Measurements from ENCODE around the gene PPP1R11.

Gene PPP1R11

GRCh38 chr6:30061858-30062458, 5.0 kb upstream of the PPP1R11 start:
- Histone ChIP-seq H3K4me1 (ENCODE audit: control insufficient read depth in 1 of 2, insufficient read depth in 2 of 2, low read length in 2 of 2) (peaks cover 17 to 27% of the 10 kb centered on the region in 2 donors), H3K27me3 (ENCODE audit: low read depth, low read length) (no peaks in the 10 kb centered on the region), H3K9me3 (ENCODE audit: control insufficient read depth in 1 of 2, low read length in 2 of 2) (no peaks in the 10 kb centered on the region), H3K4me3 (ENCODE audit: low read depth in 1 of 2, low read length in 2 of 2) (peak overlapping the region; percentile 98 to 99), H3K36me3 (ENCODE audit: control insufficient read depth in 1 of 2, insufficient read depth in 2 of 2, low read length in 2 of 2) (peaks cover 11 to 14% of the 10 kb centered on the region in 2 donors), H3K27ac (ENCODE audit: low read length) (peak overlapping the region; percentile 97)

GRCh38 chr6:30062471-30063178, 4.4 kb upstream of the PPP1R11 start:
- H3K4me3 ChIP-seq (ENCODE audit: low read depth in 1 of 2, low read length in 2 of 2) = peak overlapping the region; percentile 98 to 99
- H3K27me3 ChIP-seq (ENCODE audit: low read depth, low read length) = no peaks in the 10 kb centered on the region
- H3K27ac ChIP-seq (ENCODE audit: low read length) = no peak overlapping the region
- H3K4me1 ChIP-seq (ENCODE audit: control insufficient read depth in 1 of 2, insufficient read depth in 2 of 2, low read length in 2 of 2) = peaks cover 18 to 30% of the 10 kb centered on the region in 2 donors
- peaks cover 8 to 9% of the 10 kb centered on the region in 2 donors for H3K36me3 ChIP-seq (ENCODE audit: control insufficient read depth in 1 of 2, insufficient read depth in 2 of 2, low read length in 2 of 2)
- no peaks in the 10 kb centered on the region for H3K9me3 ChIP-seq (ENCODE audit: control insufficient read depth in 1 of 2, low read length in 2 of 2)

- Histone ChIP-seq H3K36me3 (ENCODE audit: control insufficient read depth in 1 of 2, insufficient read depth in 2 of 2, low read length in 2 of 2) (peaks cover 5 to 8% of the 10 kb centered on the region in 2 donors), H3K9me3 (ENCODE audit: control insufficient read depth in 1 of 2, low read length in 2 of 2) (no peaks in the 10 kb centered on the region), H3K4me1 (ENCODE audit: control insufficient read depth in 1 of 2, insufficient read depth in 2 of 2, low read length in 2 of 2) (peaks cover 25 to 37% of the 10 kb centered on the region in 2 donors), H3K27ac (ENCODE audit: low read length) (no peak overlapping the region), H3K27me3 (ENCODE audit: low read depth, low read length) (no peaks in the 10 kb centered on the region), H3K4me3 (ENCODE audit: low read depth in 1 of 2, low read length in 2 of 2) (no peak overlapping the region)
Observed at GRCh38 chr6:30063315-30063714, 3.7 kb upstream of the PPP1R11 start.

- Histone ChIP-seq H3K27me3 (ENCODE audit: low read depth, low read length) (no peaks in the 10 kb centered on the region), H3K36me3 (ENCODE audit: control insufficient read depth in 1 of 2, insufficient read depth in 2 of 2, low read length in 2 of 2) (peaks cover 24 to 25% of the 10 kb centered on the region in 2 donors), H3K4me3 (ENCODE audit: low read depth in 1 of 2, low read length in 2 of 2) (peak overlapping the region; percentile 90 to 95), H3K27ac (ENCODE audit: low read length) (peak overlapping the region; percentile 98), H3K9me3 (ENCODE audit: control insufficient read depth in 1 of 2, low read length in 2 of 2) (no peaks in the 10 kb centered on the region), H3K4me1 (ENCODE audit: control insufficient read depth in 1 of 2, insufficient read depth in 2 of 2, low read length in 2 of 2) (peaks cover 18 to 36% of the 10 kb centered on the region in 2 donors)
Observed at GRCh38 chr6:30066082-30066481, 916 bp upstream of the PPP1R11 start.

GRCh38 chr6:30067460-30068139, 602 bp downstream of the PPP1R11 start:
- H3K27ac ChIP-seq (ENCODE audit: low read length) = peak overlapping the region; percentile 98
- peaks cover 15 to 38% of the 10 kb centered on the region in 2 donors for H3K4me1 ChIP-seq (ENCODE audit: control insufficient read depth in 1 of 2, insufficient read depth in 2 of 2, low read length in 2 of 2)
- H3K9me3 ChIP-seq (ENCODE audit: control insufficient read depth in 1 of 2, low read length in 2 of 2) = no peaks in the 10 kb centered on the region
- peaks cover 7% of the 10 kb centered on the region for H3K27me3 ChIP-seq (ENCODE audit: low read depth, low read length)
- H3K4me3 ChIP-seq (ENCODE audit: low read depth in 1 of 2, low read length in 2 of 2) = peak overlapping the region; percentile 90 to 95
- peaks cover 20 to 24% of the 10 kb centered on the region in 2 donors for H3K36me3 ChIP-seq (ENCODE audit: control insufficient read depth in 1 of 2, insufficient read depth in 2 of 2, low read length in 2 of 2)

- Histone ChIP-seq H3K36me3 (ENCODE audit: control insufficient read depth in 1 of 2, insufficient read depth in 2 of 2, low read length in 2 of 2) (peaks cover 16 to 20% of the 10 kb centered on the region in 2 donors), H3K4me1 (ENCODE audit: control insufficient read depth in 1 of 2, insufficient read depth in 2 of 2, low read length in 2 of 2) (peaks cover 9 to 47% of the 10 kb centered on the region in 2 donors), H3K9me3 (ENCODE audit: control insufficient read depth in 1 of 2, low read length in 2 of 2) (no peaks in the 10 kb centered on the region), H3K4me3 (ENCODE audit: low read depth in 1 of 2, low read length in 2 of 2) (peak overlapping the region in 1 of 2 donors; percentile 46), H3K27me3 (ENCODE audit: low read depth, low read length) (peaks cover 29% of the 10 kb centered on the region), H3K27ac (ENCODE audit: low read length) (no peak overlapping the region)
Observed at GRCh38 chr6:30071081-30071818, 4.3 kb downstream of the PPP1R11 start.

- Histone ChIP-seq H3K27me3 (ENCODE audit: low read depth, low read length) (peaks cover 29% of the 10 kb centered on the region), H3K4me3 (ENCODE audit: low read depth in 1 of 2, low read length in 2 of 2) (peak overlapping the region in 1 of 2 donors; percentile 46), H3K27ac (ENCODE audit: low read length) (no peak overlapping the region), H3K4me1 (ENCODE audit: control insufficient read depth in 1 of 2, insufficient read depth in 2 of 2, low read length in 2 of 2) (peaks cover 9 to 43% of the 10 kb centered on the region in 2 donors), H3K9me3 (ENCODE audit: control insufficient read depth in 1 of 2, low read length in 2 of 2) (no peaks in the 10 kb centered on the region), H3K36me3 (ENCODE audit: control insufficient read depth in 1 of 2, insufficient read depth in 2 of 2, low read length in 2 of 2) (peaks cover 16 to 20% of the 10 kb centered on the region in 2 donors)
Observed at GRCh38 chr6:30071858-30072257, 4.9 kb downstream of the PPP1R11 start.

GRCh38 chr6:30073489-30074235, 6.7 kb downstream of the PPP1R11 start:
- Histone ChIP-seq H3K27ac (ENCODE audit: low read length) (no peak overlapping the region), H3K9me3 (ENCODE audit: control insufficient read depth in 1 of 2, low read length in 2 of 2) (no peaks in the 10 kb centered on the region), H3K4me1 (ENCODE audit: control insufficient read depth in 1 of 2, insufficient read depth in 2 of 2, low read length in 2 of 2) (peaks cover 0 to 29% of the 10 kb centered on the region in 2 donors), H3K27me3 (ENCODE audit: low read depth, low read length) (peaks cover 29% of the 10 kb centered on the region), H3K36me3 (ENCODE audit: control insufficient read depth in 1 of 2, insufficient read depth in 2 of 2, low read length in 2 of 2) (peaks cover 14 to 15% of the 10 kb centered on the region in 2 donors), H3K4me3 (ENCODE audit: low read depth in 1 of 2, low read length in 2 of 2) (no peak overlapping the region)

GRCh38 chr6:30074331-30075093, 7.5 kb downstream of the PPP1R11 start:
- H3K27me3 ChIP-seq (ENCODE audit: low read depth, low read length) = peaks cover 29% of the 10 kb centered on the region
- H3K4me3 ChIP-seq (ENCODE audit: low read depth in 1 of 2, low read length in 2 of 2) = peak overlapping the region; percentile 12 to 43
- peaks cover 0 to 28% of the 10 kb centered on the region in 2 donors for H3K4me1 ChIP-seq (ENCODE audit: control insufficient read depth in 1 of 2, insufficient read depth in 2 of 2, low read length in 2 of 2)
- H3K9me3 ChIP-seq (ENCODE audit: control insufficient read depth in 1 of 2, low read length in 2 of 2) = no peaks in the 10 kb centered on the region
- no peak overlapping the region for H3K27ac ChIP-seq (ENCODE audit: low read length)
- H3K36me3 ChIP-seq (ENCODE audit: control insufficient read depth in 1 of 2, insufficient read depth in 2 of 2, low read length in 2 of 2) = peaks cover 6 to 8% of the 10 kb centered on the region in 2 donors

Data from muscle layer of duodenum (tissue), 2 donors.